WTC11 (cell line): ENCODE measurements around the gene WASHC3.

ENCODE experiments used
- ATF3 ChIP-seq: sonication (generic); formaldehyde crosslinking; conservative IDR thresholded peaks from 2 replicates; pipeline ENCODE4 v1.8.1; 2022; ENCODE audit warnings: mild to moderate bottlenecking, missing genetic modification reagents
- CBFB ChIP-seq: sonication (generic); formaldehyde crosslinking; IDR thresholded peaks from 2 replicates; pipeline ENCODE4 v1.8.1; 2022; ENCODE audit warnings: mild to moderate bottlenecking, low read depth, missing genetic modification reagents
- CTCF ChIP-seq: fragments of 200-600 bp; IDR thresholded peaks from 2 replicates; pipeline ENCODE4 v1.8.0; 2022; ENCODE audit warnings: antibody characterized with exemption
- IRF1 ChIP-seq: sonication (generic); formaldehyde crosslinking; IDR thresholded peaks from 2 replicates; pipeline ENCODE4 v1.8.0; 2023; ENCODE audit warnings: missing genetic modification reagents
- USF1 ChIP-seq: sonication (generic); formaldehyde crosslinking; IDR thresholded peaks from 2 replicates; pipeline ENCODE4 v1.8.0; 2022; ENCODE audit warnings: mild to moderate bottlenecking, missing genetic modification reagents
- USF2 ChIP-seq: sonication (generic); formaldehyde crosslinking; IDR thresholded peaks from 2 replicates; pipeline ENCODE4 v1.8.1; 2023; ENCODE audit warnings: mild to moderate bottlenecking, missing genetic modification reagents, moderate library complexity
- ZBTB21 ChIP-seq: sonication (generic); formaldehyde crosslinking; IDR thresholded peaks from 2 replicates; pipeline ENCODE4 v1.8.1; 2023; ENCODE audit warnings: mild to moderate bottlenecking, missing genetic modification reagents, borderline replicate concordance
- ZNF232 ChIP-seq: sonication (generic); formaldehyde crosslinking; IDR thresholded peaks from 2 replicates; pipeline ENCODE4 v1.8.0; 2022; ENCODE audit warnings: mild to moderate bottlenecking, missing genetic modification reagents
- ZNF671 ChIP-seq: fragments of 250-450 bp; sonication (Bioruptor Pico); IDR thresholded peaks from 2 replicates; pipeline ENCODE4 v1.8.0; 2021; ENCODE audit warnings: mild to moderate bottlenecking

- TF ChIP-seq CBFB (CRISPR knock-in tag), result no peak
- no peak for TF ChIP-seq CTCF
- no peak for TF ChIP-seq ZNF671
- TF ChIP-seq ZBTB21, result no peak
- TF ChIP-seq USF2 (CRISPR knock-in tag), result no peak
- TF ChIP-seq ATF3 (CRISPR knock-in tag), result no peak
- no peak for TF ChIP-seq USF1 (CRISPR knock-in tag)
- TF ChIP-seq IRF1 (CRISPR knock-in tag), result no peak
- TF ChIP-seq ZNF232, result no peak
These were observed 69.7 kb downstream of the WASHC3 start for GRCh38 chr12:101992091-101992490.
